ENCODE measurements around the gene CCT3.
"Not testable (repeated sequence)": the region's sequence is repeated elsewhere in the genome, so short reads cannot be mapped to it uniquely, and the experiment has no call there.

CCT3 gene

DNA sequence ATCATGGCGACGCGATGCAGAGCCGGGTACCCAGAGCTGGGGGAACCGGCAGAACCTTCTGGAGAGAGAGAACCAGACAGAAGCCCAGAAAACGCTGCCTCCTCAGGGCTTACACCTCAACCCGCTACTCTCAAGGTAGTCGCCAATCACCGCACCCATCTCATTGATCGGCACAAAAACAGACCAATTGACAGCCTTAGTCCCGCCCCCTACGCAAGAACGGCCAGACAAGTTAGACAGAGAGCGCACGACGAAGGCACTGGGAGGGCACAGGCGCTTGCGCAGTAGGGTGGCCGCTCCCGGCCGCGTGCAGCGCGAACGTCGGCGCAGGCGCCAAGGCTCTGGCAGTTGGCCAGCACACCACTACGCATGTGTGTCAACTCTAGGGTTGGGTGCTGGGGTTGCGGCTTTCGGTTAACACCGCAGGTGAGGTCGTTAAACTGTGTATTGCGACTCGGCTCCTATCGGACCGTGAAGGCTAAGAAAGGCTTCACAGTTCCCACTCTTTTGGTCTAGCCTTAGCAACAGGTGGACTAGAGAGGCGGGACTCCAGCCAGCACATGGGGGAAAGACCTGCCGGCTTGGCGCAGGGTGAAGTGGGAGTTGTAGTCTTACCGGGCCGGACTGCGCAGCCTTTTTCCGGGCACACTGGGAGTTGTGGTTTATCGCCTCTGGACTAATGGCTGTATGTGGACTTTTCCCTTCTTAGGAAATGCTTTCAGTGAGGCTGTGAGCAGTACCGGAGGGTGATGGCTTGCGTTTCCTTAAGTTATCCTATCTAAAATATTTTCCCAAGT lies at the start of gene CCT3, which contains the start of gene TSACC:
Gene CCT3, minus strand, starts transcription at position 113 of the 797 bp plus-strand sequence. Its CDS starts 108 bp downstream, at position 5.
Gene TSACC, plus strand, starts transcription at position 347 of the 797 bp plus-strand sequence. CDS start 1,232 bp downstream, outside the sequence.
- peak; percentile 100 for DNase-seq

DNA sequence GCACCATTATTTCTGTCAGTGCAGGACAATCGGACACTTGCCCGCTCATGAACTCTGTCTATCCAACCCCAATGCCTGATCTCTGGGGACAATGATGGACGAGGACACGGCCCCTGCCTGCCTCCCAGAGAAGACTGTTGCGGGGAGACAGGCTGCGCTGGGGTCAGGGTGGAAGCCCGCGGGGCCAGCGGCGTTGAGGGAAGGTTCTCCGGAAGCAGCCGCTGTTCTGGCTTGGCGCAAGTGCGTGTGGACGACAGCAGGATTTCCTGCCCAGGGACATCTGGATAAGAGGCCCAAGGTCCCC lies 49.7 kb upstream of the CCT3 start:
- no peak for DNase-seq

DNA sequence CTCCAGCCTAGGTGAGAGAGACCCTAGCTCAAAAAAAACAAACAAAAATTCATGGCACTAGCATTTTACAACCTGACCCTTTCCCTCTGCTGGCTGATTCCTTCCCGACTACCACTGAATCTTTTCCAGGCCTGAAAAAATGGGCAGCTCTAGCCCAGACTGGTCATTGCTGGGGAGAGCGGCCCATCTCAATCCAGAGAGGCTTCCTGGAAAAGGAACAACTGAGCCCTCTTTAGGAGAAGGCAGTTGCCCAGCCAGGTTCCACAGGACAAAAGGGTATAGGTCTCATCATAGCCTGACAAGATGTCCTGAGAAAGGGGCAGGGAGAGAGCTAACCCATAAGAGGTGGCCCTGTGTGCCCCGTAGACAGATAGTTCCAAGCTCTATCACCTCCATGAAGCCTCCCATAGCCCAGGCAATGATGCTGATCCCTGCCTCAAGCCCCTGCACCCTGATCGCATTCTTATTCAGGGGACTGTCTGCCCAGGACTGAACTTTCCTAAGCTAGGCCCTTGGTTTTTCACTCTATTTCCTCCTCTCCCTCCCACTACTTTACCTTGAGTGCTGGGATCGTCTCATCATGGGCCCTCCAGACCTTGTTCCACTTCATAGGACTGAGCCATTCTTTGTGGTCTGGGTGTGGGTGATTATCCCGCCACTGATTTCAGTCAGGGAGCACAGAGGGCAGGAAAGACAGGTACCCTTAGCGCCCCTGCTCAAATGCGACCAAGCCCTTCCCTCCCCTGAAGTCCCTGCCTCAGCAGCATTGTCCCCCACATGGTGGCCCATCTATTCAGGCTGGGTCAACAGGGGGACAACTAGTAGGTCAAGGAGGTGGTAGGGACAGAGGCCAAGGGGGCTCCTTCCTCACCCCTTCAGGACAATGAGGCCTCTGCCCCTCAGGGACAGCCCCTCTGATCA lies 49.1 kb upstream of the CCT3 start:
- DNase-seq = no peak

DNA sequence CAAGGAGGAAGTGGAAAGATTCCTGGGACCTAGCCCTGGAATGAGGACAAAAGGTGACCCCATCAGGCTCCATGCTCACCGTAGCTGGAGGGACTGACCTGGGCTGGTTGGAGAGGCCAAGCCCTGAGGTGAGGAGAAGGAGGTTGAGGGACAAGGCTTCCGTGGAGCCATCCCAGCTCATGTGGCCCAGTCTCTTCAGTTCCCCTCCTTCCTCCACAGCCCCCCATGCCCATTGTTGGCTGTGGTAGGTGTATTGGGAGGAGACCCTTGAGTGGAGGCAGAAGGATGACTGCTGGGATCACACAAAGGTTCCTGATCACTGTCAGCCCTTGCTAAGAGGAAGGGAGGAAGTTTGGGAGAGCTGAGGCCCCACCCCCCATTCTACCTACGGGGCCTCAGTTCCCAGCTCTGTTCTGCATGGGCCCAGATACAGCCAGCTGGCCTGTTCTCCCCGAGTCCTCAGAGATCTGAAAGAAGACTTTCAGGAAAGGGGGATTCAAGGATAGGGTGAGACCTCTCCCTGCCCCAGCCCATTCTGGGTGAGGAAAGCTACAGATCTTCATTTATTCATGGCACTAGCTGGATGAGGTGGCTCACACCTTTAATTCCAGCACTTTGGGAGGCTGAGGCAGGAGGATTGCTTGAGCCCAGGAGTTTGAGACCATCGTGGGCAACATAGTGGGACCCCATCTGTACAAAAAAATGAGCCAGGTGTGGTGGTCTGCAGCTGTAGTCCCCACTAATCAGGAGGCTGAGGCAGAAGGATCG lies 48.2 kb upstream of the CCT3 start:
- no peak for DNase-seq

DNA sequence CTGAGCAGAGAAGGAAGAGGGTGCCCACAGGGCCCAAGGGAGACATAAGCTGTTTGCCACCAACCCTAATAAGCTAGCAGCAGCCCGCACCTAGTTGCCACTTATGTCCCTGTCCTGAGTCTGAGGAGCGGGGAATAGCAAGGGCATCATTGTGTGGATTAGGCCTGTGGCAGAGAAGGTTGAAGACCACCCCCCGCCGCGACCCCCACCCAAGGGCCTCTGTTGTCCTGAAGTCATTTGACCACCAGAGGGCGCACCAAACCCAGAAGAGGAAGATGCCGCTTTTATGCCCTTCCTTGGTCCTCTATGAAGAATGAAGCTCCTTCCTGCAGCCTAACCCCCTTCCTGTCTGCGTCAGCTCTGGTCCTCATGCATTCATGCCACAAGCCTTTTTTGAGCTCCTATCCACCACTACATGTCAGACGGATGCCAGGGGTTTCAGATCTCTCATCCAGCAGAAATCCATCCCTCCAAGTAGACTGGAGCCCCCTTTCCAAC lies 47.5 kb upstream of the CCT3 start:
- DNase-seq = peak; percentile 64

DNA sequence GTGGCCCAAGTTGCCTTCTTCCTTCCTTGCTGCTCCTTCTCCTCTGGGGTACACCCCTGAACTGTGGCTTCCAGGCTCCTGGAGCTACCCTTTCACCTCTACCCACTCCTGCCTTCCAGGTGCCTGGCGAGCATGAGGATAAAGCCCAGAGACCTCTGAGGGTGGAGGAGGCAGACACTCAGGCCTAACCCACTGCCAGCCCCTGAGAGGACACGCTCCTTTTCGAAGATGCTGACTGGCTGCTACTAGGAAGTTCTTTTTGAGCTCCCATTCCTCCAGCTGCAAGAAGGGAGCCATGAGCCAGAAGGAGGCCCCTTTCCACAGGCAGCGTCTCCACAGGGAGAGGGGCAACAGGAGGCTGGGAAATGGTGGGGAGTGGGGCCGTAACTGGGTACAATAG lies 46.6 kb upstream of the CCT3 start:
- no peak for DNase-seq

DNA sequence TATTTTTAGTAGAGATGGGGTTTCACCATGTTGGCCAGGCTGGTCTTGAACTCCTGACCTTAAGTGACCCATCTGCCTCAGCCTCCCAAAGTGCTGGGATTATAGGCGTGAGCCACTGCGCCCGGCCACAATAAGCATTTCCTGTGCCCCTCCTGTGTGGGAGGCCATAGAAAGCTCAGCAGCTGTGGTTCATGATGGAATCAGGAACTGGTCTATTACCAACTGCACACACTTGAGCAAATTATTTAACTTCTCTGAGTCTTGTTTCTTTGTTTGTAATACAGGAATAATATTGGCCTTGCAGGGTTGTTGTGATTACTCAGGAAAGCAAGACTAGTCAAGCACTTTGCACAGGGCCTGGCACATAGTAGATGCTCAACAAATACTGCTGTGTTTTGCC lies 45.9 kb upstream of the CCT3 start:
- no peak for DNase-seq

DNA sequence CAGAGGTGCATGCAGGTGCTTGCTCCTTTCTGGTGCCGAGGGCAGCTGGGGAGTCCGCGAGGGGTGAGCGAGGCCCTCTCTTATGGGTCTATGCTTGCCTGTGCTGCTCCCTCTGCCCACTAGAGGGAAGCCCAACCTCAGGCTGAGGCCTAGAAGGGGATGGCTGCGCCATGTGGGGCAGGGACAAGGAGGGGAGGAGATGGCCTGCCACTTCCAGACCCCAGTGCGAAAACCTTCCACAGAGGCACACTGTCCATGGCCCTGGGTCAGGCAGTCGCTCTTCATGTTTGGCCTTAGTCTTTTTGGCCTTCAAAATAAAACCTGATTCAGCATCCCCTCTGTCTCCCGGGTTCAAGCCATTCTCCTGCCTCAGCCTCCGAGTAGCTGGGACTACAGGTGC lies 44.9 kb upstream of the CCT3 start:
- peak; percentile 52 for DNase-seq

DNA sequence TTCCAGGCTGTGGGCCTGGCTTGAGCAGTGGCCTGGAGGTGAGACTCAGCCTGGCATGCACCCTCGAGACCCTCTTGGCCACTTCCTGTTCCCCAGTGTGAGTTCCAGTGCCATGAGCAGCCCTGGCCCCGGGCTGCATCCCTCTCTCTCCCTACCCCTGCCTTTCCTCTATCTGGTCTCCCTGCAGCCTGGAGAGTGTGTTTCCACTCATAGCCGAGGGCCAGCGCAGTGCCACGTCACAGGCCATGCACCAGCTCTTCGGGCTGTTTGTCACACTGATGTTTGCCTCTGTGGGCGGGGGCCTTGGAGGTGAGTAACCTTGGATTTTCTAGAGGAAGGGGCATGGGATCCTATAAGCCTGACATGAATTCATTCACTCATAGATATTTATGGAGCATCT lies 44.5 kb upstream of the CCT3 start:
- no peak for DNase-seq

DNA sequence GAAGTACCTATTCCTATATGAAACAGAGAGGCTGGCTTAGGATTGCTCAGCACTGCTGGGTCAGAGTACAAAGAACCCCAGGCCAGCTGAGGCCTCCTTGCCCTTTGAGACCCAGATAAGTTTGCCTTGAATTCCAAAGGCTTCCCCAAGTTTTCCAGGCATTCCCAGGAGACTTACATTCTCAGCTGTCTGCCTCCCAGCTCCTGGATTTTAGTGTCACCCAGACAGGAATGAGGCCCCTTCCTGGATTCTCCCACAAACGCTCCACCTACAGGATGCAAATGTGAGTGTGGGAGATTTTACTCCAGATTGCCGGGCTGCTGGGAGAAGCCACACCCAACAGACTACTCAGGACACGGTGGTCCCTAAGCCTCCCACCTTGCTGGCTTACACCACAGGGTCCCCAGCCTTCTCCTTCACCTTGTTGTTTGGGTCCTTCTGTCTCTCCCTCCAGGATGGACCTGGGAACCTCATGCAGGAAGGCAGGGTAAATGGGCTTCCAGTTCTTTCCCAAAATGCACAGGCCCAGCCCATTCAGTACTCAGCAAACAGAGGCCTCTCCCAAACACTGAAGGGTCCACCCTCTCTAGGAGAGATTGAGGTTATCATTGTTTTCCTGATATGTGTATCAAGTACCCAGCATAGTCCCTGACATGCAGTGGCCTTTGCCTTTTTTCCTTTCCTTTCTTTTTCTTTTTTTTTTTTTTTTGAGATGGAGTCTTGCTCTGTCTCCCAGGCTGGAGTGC lies 41.5 kb upstream of the CCT3 start:
- DNase-seq = no peak

DNA sequence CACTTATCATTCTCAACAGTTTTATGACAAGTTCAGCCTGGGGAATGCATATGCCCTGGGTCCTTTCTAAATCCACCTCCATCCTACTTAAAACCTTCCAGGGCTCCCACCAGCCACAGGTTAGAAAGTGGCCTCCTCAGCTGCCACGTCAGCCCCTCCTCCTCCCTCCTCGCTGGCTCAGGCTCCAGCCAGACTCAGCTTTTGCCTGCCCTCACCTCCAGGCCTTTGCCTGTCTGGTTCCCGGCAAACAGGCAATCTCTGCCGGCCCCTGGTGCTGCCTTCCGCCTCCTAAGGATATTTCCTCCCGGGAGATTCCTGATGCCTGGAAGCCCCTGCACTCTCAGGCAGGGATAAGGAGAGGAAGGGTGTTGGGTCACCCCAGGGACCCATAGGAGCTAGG lies 40.5 kb upstream of the CCT3 start:
- no peak for DNase-seq

DNA sequence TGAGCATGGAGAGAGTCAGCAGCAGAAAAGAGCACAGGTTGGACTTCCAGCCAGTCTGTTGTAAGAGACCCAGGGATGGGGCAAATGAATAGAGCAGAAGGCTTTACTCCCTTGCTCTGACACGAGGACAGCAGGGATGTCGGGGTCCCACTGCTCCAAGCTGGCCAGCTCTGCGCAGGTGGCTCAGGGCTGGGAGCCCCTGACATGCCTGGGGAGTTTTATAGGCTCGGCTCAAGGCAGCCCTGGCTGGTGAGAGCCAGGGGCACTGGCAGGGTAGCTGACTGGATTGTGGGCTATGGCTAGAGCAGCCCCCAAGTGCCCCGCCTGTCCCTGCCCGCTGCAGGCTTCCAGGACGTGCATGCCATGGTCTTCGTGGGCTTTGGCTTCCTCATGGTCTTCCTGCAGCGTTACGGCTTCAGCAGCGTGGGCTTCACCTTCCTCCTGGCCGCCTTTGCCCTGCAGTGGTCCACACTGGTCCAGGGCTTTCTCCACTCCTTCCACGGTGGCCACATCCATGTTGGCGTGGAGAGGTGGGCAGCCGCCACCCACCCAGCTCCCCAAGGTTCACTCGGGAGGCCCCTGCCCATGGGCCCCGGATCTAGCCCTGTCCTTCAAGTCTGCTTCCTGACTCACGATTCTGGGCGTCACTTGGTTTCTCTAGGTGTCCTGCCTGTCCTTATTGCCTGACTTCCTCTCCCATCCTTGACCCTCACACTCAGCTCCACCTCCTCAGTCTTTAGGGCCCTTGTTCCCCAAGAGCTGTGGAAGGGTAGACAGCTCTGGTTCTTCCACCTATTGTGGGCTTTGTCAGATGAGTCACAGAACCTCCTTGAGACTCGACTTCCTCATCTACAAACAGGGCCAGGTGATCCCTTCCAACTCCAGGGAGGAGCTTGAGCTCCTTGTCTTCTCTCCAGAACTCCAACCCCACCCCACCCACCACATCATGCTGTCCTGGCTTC lies 39.1 kb upstream of the CCT3 start:
- no peak for DNase-seq

DNA sequence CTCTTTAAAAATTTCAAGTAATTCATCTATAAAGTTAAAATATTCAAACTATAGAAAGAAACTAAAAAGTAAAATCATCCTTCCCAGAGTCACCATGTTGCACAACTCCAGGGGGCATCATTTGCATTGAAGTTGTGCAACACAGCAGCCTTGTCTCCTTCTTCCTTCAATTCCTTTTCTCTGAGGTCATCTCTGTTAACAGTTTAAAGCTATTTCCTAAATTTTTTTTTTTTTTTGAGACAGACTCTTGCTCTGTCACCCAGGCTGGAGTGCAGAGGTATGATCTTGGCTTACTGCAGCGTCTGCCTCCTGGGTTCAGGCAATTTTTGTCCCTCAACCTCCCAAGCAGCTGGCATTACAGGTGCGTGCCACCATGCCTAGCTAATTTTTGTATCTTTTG lies 38.1 kb upstream of the CCT3 start:
- DNase-seq = peak; percentile 8

DNA sequence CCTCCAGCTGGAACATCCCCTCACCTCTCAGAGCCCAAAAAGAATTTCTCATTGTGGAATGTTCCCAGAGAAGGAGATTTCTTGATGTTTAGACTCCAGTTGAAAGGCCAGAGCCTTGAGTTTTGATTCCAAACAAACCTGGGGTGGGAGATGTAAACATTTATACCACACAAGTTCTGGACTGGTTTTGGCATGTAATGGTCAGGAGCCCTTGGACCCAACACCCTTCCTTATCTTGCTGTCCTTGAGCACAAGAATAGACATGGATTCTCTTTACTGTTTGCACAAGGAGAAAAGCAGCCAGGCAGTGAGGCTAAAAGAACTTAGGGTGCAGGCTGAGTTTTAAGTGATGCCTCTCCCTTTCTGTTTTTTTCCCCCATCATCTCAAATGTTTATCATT lies 35.5 kb upstream of the CCT3 start:
- DNase-seq = no peak

DNA sequence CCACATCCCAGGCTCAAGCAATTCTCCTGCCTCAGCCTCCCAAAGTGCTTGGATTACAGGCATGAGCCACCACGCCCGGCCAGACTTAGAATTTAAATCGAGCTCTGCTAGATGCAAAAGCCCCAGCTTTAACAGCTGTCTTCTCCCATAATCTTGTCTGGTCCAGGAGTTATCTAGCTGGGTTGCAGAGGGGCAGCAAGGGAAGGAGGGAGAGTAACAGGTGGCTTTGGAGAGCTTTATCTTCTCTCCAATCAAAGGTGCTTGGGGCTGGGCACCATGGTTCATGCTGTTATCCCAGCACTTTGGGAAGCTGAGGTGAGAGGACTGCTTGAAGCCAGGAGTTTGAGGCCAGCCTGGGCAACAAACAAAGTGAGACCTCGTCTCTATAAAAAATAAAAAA lies 34.8 kb upstream of the CCT3 start:
- DNase-seq = no peak

DNA sequence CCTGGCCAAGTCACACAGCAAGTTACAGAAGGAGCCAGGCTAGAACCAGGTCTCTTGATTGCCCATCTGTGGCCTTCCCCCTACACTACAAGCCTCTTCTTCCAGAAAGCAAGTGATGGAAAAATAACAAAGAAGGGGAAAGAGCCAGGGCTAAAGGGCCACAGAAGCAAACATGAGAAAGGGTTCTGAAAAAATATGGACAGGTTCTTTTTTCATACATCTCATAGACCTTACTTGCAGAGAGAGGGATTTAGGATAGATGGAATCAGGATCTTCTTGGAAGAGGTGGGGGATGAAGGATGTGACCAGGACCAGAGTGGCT lies 34.1 kb upstream of the CCT3 start:
- no peak for DNase-seq

DNA sequence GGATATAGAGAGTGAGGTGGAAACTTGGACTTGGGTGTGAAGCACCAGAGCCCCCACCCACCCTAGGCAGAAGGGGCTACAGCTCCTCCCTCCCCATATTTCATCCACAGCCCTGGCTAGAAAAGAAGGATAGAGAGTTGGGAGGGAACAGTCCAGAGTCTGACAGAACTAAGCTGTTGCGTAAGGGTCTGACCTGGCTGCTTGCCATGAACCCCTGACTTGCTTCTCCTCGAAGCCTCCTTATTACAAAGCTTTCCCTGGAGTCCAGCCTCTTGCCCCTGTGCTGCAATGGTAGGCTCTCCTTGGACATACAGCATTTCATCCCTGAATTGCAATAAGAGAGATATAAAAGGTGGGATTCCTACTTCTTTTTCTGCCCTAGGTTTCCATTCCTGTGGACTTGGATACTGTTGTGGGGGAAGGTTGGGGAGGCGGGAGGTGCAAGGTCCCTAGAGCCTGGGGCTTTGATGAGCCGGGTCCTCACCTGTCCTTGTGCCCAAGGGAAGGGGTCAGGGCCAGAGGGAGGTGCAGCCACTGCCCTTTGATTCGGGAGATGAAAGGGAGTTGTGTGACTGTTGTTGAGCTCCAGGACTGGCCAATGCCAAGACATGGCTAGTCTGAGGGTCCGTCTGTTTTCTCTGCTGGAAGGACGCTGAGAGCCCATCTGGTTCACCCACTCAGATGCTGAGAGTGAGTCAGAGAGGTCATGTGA lies 33.6 kb upstream of the CCT3 start:
- peak; percentile 32 for DNase-seq

DNA sequence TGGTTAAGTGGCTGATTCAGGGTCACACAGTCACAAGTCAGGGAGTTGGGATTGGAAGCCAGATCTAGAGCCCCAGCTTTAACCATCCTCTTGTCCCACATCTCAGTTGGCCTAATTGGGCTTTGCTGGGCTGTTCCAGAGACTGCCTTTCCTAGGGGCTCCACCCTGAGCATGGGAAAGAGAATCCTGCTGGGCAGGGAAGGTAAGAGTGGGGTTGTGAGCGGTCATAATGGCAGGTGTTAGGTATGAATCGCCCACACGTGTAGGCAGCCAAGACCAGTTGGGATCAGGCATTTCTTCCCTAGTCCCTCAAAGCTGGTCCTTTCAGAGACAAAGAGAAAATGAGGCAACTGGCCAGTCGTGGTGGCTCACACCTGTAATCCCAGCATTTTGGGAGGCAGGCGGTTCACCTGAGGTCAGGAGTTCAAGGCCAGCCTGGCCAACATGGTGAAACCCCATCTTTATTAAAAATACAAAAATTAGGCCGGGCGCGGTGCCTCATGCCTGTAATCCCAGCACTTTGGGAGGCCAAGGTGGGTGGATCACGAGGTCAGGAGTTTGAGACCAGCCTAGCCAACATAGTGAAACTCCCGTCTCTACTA lies 31.7 kb upstream of the CCT3 start:
- DNase-seq = not testable (repeated sequence)

DNA sequence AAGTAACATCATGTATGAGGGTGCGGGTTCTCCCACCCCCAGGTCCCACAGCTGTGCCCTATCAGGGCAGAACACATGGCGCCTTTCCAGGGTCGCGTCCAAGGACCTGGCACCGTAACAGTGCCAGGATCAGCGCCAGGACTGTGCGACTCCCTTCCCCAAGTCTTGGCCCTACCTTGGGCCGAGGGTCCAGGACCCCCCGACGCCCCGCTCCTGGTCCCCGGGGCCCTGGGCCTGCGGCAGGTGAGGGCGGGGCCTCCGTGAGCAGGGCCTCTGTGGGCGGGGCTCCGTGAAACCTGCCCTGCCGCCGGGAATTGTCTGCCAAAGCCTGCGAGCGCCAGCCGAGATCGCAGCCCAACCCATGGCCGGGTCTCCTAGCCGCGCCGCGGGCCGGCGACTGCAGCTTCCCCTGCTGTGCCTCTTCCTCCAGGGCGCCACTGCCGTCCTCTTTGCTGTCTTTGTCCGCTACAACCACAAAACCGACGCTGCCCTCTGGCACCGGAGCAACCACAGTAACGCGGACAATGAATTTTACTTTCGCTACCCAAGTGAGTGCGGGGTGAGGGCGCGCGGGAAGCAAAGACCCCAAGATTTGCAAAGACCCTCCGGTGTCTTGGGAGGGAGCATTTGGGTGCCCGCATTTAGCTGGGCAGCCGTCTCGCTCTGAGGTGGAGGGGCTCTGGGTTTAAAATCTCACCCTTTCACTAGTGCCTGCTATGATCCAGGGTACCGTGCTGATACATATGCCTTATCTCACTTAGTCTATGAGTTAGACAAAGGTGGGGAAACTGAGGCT lies 31.0 kb upstream of the CCT3 start, which contains the start of gene RHBG:
Gene RHBG, plus strand, starts transcription at position 323 of the 796 bp plus-strand sequence. Its CDS starts 39 bp downstream, at position 362.
- peak; percentile 8 for DNase-seq
